Endodermal cell (in vitro differentiated cells): ENCODE data around the gene CHST14. TPM values are rescaled to one million over a fixed set of nuclear protein-coding genes. Genes with fewer than 3 reads are reported as not detected.

Experiments
- DNase-seq: peaks from one replicate; pipeline ENCODE4 v3.0.0-alpha.2; 2017
- H3K27ac ChIP-seq: 2 replicates; pipeline ENCODE4 v1.5.1; 2013; ENCODE audit warnings: mild to moderate bottlenecking, low read depth, low read length, moderate library complexity
- H3K27me3 ChIP-seq: 2 replicates; pipeline ENCODE4 v1.6.1; 2013; ENCODE audit warnings: mild to moderate bottlenecking, low read length, moderate library complexity; ENCODE audit not compliant: insufficient read depth, control insufficient read depth, poor library complexity, severe bottlenecking
- H3K36me3 ChIP-seq: 2 replicates; pipeline ENCODE4 v1.7.0; 2013; ENCODE audit warnings: mild to moderate bottlenecking, low read length, moderate library complexity; ENCODE audit not compliant: control insufficient read depth, insufficient read depth
- H3K4me1 ChIP-seq: one replicate; pipeline ENCODE4 v1.7.0; 2013; ENCODE audit warnings: low read length; ENCODE audit not compliant: control insufficient read depth, insufficient read depth
- H3K4me3 ChIP-seq: 2 replicates; pipeline ENCODE4 v1.5.1; 2013; ENCODE audit warnings: mild to moderate bottlenecking, low read length, moderate library complexity
- H3K9ac ChIP-seq: 2 replicates; pipeline ENCODE4 v1.6.1; 2013; ENCODE audit warnings: mild to moderate bottlenecking, low read length, moderate library complexity; ENCODE audit not compliant: poor library complexity, severe bottlenecking; ENCODE audit errors: extremely low read depth
- H3K9me3 ChIP-seq: 2 replicates; pipeline ENCODE4 v1.6.1; 2013; ENCODE audit warnings: mild to moderate bottlenecking, low read length, moderate library complexity; ENCODE audit not compliant: control insufficient read depth
- H3K27ac Mint-ChIP-seq: 2 replicates; pipeline ENCODE4 v1.8.0; 2020; ENCODE audit warnings: mixed read lengths
- H3K27me3 Mint-ChIP-seq: 2 replicates; pipeline ENCODE4 v1.8.0; 2021; ENCODE audit warnings: mild to moderate bottlenecking, mixed read lengths; ENCODE audit not compliant: insufficient read depth
- H3K36me3 Mint-ChIP-seq: 2 replicates; pipeline ENCODE4 v1.8.0; 2020; ENCODE audit warnings: low read depth, mixed read lengths
- H3K4me1 Mint-ChIP-seq: 2 replicates; pipeline ENCODE4 v1.8.0; 2020; ENCODE audit warnings: mixed read lengths
- H3K4me3 Mint-ChIP-seq: 2 replicates; pipeline ENCODE4 v1.8.0; 2020; ENCODE audit warnings: mild to moderate bottlenecking, moderate library complexity, mixed read lengths
- H3K9me3 Mint-ChIP-seq: 2 replicates; pipeline ENCODE4 v1.8.0; 2020; ENCODE audit warnings: mild to moderate bottlenecking, mixed read lengths
- CTCF ChIP-seq: fragments of 200-600 bp; sonication (generic); conservative IDR thresholded peaks from 2 replicates; pipeline ENCODE4 v1.5.0; 2021; ENCODE audit warnings: antibody characterized with exemption, mild to moderate bottlenecking
- WGBS, 2 experiments: methylation state at CpG; one replicate each; pipeline versions ENCODE4 v1.1.5 to v1.1.7; 2013; ENCODE audit warnings: missing lambda C conversion rate in 2 of 2, mixed read lengths in 1 of 2; ENCODE audit not compliant: insufficient coverage in 1 of 2, insufficient read length in 1 of 2; 5-methylcytosine and 5-hydroxymethylcytosine counted together
- total RNA-seq, 2 donors: library from RNA; stranded (reverse); fragmentation: NEBNext Ultra II Directional in 1 of 2; extraction: Animal tissue kit (Norgen Biotek cat#: 25700) in 1 of 2; gene quantifications; 2 replicates in 1 of 2; 3 replicates in 1 of 2; pipeline ENCODE4 v1.2.1, GENCODE V29; 2021

Gene CHST14
- total RNA-seq, 2 donors from 2014 or later = 33.7 to 43.0 TPM

DNA sequence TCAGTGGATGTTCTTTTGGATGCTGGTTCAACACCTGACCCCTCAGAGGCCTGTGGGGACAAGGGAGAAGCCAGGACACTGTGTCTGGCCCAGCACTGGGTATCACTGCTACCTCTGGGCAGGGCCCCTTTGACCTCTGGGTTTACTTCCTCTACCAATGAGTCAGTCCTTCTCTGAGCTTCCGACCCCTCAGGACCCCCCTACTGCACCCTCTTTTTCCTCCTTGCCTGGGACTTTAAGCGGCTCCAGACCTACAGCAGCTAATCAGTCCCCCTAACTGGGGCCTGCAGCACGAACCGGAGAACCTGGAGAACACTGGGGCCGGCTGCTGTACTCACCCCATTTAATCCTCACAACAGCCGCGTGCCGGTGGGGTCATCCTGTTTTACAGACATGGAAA, 3.8 kb downstream of the CHST14 start:
- Histone ChIP-seq H3K4me1 (peaks cover 10% of the 10 kb centered on the region), H3K27me3 (no peaks in the 10 kb centered on the region), H3K27ac (no peak overlapping the region), H3K9me3 (no peaks in the 10 kb centered on the region), H3K36me3 (no peaks in the 10 kb centered on the region), H3K9ac (no peak overlapping the region), H3K4me3 (no peak overlapping the region)
- no peak for TF ChIP-seq CTCF
- H3K4me1 Mint-ChIP-seq = peaks cover 18% of the 10 kb centered on the region
- H3K27ac Mint-ChIP-seq = no peak overlapping the region
- H3K27me3 Mint-ChIP-seq = no peaks in the 10 kb centered on the region
- H3K36me3 Mint-ChIP-seq = no peaks in the 10 kb centered on the region
- no peak overlapping the region for H3K4me3 Mint-ChIP-seq
- DNase-seq = no peak
- WGBS, 2 experiments = 72 to 86% methylated on average over 2 to 8 of the region's 8 CpGs
- H3K9me3 Mint-ChIP-seq = no peaks in the 10 kb centered on the region

DNA sequence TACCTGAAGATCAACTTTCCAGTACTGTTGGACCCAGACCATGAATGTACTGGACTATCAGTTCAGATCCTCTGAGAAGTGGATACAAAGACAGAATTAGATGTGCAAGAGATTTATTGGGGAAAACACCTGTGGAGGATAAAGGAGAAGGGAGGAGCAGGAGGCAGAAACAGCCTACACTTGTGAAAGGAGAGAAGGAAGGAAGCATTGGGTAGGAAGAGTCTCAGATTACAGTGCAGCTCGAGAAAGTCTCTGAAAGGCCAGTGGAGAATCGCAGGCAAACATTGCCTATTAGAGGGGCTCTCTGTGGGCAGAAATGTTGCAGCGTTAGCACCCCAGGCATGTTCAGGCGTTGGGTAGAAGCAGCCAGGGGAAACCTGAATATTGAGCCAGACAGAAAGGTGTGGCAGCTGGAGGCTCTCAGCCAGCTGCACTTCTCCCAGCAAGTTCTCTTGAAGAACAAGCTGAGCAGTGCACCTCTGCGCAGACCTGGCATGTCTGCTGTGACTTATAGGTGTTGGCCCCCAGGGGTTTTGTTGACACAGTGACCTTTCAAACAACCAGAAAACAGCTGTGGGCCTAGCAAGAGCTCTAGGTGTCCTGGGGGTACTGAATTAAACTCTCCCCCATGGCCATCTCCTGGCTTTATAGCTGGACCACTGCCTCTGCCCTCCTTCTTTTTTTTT, 7.0 kb downstream of the CHST14 start:
- H3K4me3 Mint-ChIP-seq = no peak overlapping the region
- H3K27me3 ChIP-seq = peaks cover 4% of the 10 kb centered on the region
- no peaks in the 10 kb centered on the region for H3K4me1 ChIP-seq
- no peak overlapping the region for H3K4me3 ChIP-seq
- H3K36me3 Mint-ChIP-seq = no peaks in the 10 kb centered on the region
- peaks cover 6% of the 10 kb centered on the region for H3K4me1 Mint-ChIP-seq
- H3K36me3 ChIP-seq = no peaks in the 10 kb centered on the region
- WGBS, 2 experiments = 67 to 79% methylated on average over 4 to 5 of the region's 5 CpGs
- DNase-seq = no peak
- peaks cover 17% of the 10 kb centered on the region for H3K27me3 Mint-ChIP-seq
- no peak overlapping the region for H3K27ac Mint-ChIP-seq
- H3K27ac ChIP-seq = no peak overlapping the region
- no peak overlapping the region for H3K9ac ChIP-seq
- no peaks in the 10 kb centered on the region for H3K9me3 Mint-ChIP-seq
- no peak for TF ChIP-seq CTCF
- no peaks in the 10 kb centered on the region for H3K9me3 ChIP-seq

- H3K36me3 ChIP-seq = no peaks in the 10 kb centered on the region
- Mint-ChIP-seq H3K4me3 (no peak overlapping the region), H3K4me1 (peaks cover 6% of the 10 kb centered on the region), H3K27ac (no peak overlapping the region), H3K36me3 (no peaks in the 10 kb centered on the region), H3K9me3 (no peaks in the 10 kb centered on the region), H3K27me3 (peaks cover 17% of the 10 kb centered on the region)
- H3K9ac ChIP-seq = no peak overlapping the region
- no peaks in the 10 kb centered on the region for H3K9me3 ChIP-seq
- H3K4me1 ChIP-seq = no peaks in the 10 kb centered on the region
- peaks cover 4% of the 10 kb centered on the region for H3K27me3 ChIP-seq
- H3K27ac ChIP-seq = no peak overlapping the region
- H3K4me3 ChIP-seq = no peak overlapping the region
- no peak for DNase-seq
- TF ChIP-seq CTCF = no peak
These were observed 8.2 kb downstream of the CHST14 start for GRCh38 chr15:40479024-40479423.
